Measurements from ENCODE around the gene COX18. TPM values are rescaled to one million over a fixed set of nuclear protein-coding genes. Genes with fewer than 3 reads are reported as not detected.

COX18 gene
- total RNA-seq, 1 experiment from 2014 or later = 30.5 TPM

Other genes with a start within 250 kb of the COX18 start
- gene ANKRD17, start 189.1 kb upstream of the COX18 start, total RNA-seq (2014; rRNA removed) = 33.3 and 45.5 TPM in 2 replicates